Measurements from ENCODE around the gene GTSF1L.

GTSF1L gene

DNA sequence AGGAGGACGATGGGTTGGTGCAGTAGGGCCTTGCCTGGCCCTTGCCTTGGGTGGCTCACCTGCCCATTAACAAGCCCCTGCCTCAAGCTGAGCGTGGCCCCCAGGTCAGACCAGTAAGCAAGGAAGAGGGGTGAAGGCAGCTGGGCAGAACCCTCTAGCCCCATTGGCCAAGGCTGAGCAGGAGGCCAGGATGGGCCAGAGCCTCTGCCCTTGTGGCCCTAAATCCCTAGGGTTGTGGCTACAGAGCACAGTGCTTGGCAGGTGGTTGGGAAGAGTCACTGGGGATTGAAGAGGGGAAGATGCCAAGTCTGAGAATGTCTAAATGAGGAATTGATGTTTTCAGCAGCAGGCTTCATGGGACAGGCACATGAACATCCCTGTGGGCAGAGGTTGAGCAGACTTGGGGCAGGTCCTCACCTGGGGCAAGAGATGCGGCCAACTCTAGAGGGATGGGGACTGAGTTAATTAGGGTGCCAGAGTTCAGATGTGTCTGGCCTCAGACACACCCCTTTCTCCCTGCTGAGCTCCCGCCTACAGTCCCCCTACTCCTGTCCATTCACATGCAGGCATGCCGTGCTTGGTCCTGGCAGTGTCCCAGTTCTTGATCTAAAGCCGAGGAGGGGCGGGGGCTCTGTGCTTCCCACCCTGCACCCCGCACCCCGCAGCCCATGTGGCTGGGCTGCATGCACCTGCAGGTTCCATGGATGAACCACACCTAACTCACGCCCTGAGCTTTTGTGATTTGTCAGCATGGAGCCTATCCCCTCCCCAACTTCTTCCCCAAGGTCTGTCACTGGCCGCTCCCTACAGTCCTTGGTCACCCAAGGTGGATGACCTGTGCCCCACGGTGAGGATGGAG lies 9.8 kb downstream of the GTSF1L start:
- DNase-seq (ENCODE audit: low read depth in 2 of 2), result no peak

DNA sequence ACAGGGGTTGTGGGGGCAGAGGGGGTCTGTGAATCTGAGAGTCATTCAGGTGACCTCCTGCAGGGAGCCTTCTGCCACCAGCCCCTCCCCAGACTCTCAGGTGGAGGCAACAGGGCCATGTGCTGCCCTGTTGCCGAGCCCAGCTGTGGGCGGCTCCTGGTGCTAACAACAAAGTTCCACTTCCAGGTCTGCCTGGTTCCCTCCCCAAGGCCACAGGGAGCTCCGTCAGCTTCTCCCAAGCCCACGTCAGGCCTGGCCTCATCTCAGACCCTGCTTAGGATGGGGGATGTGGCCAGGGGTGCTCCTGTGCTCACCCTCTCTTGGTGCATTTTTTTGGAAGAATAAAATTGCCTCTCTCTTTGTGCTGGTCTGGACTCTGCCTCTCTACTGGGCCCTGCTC lies 10.7 kb downstream of the GTSF1L start:
- DNase-seq (ENCODE audit: low read depth in 2 of 2), result no peak

DNA sequence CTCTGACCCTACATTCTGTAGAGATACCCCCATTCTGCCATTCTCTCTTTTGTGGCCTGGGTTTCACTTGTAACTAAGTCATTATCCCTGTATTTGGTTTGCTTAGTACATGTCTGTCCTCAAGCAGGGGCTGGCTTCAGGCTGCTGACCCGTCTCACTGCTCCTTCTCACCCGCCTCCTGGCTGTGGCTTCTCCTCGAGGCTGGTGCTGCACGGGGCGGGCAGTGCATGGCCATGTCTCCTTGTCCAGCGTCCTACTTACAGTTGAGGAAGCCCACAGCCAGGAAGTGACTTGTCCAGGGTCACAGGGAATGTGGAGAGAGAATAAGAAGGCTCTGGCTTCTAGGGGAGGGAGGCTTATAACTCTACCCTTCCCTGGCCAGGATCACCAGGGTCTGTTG lies 11.3 kb downstream of the GTSF1L start:
- no peak for DNase-seq (ENCODE audit: low read depth in 2 of 2)

DNA sequence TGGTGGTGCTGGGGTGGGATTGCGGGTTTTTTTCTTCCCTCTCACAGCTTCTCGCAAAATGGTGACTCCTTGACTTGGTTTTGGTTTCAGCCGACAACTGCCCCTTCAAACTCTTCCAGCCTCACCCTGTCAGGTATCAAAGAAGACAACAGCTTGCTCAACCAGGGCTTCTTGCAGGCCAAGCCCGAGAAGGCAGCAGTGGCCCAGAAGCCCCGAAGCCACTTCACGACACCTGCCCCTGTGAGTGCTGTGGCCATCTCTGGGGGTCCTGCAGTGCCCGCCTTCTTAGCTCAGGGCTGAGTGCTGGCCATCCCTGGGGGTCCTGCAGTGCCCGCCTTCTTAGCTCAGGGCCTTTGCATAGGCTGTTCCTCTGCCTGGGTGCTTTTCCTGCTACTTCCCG lies 11.8 kb downstream of the GTSF1L start:
- DNase-seq (ENCODE audit: low read depth in 2 of 2), result no peak

DNA sequence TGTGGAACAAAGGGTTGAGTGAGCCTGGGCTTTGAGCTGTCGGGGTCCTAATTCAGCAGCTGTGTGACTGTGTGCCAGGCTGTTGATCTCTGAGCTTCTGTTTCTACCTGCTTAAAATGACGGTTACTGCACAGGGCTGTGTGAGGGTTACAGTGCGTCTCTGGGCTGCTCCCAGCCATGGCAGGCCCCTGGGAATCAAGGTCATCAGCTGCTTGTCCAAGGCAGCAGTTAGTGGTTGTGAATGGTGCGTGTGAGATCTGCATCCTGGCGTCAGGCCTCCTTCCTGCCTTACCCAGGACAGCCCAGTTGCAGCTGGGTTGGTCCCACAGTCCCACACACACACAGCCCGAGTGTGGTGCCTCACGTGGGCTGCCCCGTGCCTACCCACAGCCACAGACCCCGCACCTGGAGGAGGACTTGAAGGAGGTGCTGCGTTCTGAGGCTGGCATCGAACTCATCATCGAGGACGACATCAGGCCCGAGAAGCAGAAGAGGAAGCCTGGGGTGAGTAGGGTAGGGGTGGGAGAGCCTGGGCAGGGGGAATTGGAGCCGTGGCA lies 15.6 kb downstream of the GTSF1L start:
- no peak for DNase-seq (ENCODE audit: low read depth in 2 of 2)

DNA sequence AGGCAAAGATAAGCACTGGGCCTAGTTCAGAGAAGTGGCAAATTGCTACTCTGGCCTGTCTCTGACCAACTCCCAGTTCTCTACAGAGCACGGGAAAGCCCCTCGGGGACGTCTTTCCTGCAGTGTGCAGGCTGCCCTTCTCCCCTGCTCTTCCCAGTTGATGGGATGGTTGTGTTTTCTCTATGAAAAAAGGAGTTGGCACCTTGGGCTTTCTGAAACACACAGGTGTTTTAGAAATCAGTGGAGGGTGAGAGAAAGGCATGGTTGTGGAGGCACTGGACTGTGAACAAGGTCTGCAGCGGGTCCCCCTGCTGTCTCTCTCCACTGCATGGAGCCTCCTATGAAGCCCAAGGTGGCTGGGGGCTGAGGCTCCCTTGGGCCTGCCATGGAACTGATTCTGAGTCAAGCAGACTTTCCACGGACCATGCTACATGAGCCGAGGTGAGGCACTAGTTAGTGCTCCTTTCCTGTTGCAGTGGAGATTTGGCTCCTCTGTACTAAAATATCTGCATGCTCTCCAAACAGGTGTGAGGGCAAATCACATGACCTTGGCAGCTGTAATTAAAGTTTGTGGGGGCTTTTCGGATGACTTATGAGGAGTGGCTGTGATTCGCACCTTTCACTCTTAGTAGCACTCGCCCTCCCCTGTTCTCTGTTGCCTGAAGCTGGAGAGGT lies 16.3 kb downstream of the GTSF1L start:
- no peak for DNase-seq (ENCODE audit: low read depth in 2 of 2)

DNA sequence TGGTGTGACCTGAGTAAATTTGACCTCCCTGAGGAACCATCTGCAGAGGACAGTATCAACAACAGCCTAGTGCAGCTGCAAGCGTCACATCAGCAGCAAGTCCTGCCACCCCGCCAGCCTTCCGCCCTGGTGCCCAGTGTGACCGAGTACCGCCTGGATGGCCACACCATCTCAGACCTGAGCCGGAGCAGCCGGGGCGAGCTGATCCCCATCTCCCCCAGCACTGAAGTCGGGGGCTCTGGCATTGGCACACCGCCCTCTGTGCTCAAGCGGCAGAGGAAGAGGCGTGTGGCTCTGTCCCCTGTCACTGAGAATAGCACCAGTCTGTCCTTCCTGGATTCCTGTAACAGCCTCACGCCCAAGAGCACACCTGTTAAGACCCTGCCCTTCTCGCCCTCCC lies 24.3 kb downstream of the GTSF1L start:
- DNase-seq (ENCODE audit: low read depth in 2 of 2), result no peak

DNA sequence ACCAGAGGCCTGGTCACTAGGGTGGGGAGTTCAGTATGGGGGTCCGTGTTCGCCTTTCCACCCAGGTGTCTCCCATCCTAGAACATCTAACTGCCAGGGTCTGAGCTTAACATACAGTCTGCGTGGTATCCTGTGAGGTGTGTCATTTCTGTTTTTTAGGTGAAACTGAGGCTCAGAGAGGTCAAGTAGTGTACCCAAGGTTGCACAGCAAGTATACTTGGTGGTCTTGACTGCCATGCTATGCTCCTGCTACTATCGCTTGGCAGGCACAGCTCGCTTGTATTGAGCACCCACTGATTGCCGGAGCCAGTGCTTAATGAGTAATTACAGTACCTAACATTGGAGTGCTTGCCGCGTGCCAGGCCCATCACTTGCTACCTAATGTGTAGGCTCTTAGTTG lies 26.2 kb downstream of the GTSF1L start:
- no peak for DNase-seq (ENCODE audit: low read depth in 2 of 2)

DNA sequence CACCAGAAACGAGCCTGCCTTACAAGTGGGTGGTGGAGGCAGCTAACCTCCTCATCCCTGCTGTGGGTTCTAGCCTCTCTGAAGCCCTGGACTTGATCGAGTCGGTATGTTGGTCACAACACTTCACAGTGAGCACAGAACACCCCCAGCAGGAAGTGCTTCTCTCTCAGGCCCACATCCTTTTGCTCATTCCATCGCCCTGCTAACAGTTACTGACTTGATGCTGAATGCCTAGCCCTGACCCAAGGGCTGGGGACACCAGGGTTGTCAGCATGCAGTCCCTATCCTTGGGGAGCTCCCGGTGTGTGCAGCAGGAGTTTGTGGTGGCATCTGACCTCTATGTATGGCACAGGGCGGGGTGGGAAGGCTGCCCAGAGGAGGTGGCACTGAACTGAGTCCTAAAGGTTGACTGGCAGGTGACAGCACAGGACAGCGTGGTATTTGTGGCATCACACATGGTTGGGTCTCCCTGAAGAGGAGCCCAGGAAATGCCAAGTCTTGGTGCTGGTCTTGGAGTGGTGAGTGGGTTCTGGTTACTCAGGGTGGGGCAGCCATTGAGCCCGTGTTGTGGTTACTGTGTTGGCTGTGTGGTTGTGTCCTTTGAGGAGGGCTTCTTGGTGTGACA lies 26.7 kb downstream of the GTSF1L start:
- DNase-seq (ENCODE audit: low read depth in 2 of 2), result no peak

DNA sequence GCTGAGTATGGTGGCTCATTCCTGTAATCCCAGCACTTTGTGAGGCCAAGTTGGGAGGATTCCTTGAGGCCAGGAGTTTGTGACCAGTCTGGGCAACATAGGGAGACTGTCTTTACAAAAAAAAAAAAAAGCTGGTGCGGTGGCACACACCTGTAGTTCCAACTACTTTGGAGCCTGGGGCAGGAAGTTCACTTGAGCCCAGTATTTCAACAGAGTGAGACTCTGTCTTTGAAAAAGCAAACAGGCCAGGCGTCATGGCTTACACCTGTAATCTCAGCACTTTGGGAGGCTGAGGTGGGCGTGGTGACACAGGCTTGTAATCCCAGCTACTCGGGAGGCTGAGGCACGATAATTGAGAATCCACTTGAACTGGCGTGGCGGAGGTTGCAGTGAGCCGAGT lies 31.2 kb downstream of the GTSF1L start:
- no peak for DNase-seq (ENCODE audit: low read depth in 2 of 2)

DNA sequence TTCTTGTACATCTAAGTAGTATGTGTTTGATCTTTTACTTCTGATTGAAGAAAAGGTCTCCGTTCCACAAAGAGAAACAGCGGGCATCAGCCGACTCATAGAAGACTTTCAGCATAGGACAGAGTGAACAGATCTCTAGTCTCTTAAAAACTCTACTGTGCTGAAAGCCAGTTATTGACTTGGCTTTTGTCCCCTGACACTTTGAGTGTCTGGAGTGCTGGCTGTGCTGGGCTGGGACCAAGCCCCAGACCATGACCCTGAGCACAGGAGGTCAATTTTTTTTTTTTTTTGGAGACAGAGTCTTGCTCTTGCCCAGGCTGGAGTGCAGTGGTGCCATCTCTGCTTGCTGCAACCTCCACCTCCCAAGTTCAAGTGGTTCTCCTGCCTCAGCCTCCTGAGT lies 32.0 kb downstream of the GTSF1L start:
- no peak for DNase-seq (ENCODE audit: low read depth in 2 of 2)

DNA sequence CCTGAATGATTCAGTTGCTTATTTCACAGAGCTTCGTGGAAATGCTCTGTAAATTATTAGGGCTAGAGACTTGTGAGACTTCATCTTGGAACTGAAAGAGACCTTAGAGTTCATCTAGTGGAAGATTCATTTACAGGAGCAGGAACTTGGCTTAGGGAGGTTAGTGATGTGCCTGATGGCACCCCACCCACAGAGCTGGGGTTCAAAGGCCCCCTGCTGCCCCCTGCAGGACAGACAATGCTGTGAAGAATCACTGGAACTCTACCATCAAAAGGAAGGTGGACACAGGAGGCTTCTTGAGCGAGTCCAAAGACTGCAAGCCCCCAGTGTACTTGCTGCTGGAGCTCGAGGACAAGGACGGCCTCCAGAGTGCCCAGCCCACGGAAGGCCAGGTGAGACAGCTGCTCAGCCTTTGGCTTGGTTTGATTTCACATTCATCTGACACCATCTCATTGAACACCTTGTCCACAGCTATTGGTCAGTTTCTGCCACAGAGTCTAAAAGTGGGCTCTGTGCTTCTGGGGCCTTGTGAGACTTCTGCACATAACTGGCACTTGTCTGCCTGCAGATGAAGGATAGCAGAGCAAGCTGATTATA lies 34.8 kb downstream of the GTSF1L start:
- peak; percentile 41 to 56 for DNase-seq (ENCODE audit: low read depth in 2 of 2)

DNA sequence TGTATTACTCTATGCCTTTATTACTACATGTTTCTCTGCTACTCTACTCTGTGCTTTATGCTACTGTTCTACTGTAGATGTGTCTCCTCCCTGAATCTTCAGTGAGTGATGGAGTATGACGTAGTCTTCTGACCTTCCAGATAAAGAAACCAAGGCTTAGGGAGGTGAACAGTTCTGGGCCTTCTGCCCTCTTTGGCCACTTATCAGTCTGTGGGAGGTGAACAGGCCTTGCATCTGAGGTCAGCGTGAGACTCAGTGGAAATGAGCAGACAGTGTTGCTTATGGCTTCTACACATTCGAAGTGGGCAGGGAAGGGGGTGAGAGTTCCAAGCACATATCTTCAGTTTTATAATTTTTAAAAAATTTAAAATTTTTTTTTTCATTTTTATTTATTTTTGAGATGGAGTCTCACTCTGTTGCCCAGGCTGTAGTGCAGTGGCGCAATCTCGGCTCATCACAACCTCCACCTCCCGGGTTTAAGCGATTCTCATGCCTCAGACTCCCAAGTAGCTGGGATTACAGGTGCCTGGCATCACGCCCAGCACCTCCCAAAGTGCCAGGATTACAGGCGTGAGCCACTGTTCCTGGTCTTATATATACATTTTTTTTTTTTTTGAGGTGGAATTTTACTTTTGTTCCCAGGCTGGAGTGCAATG lies 35.7 kb downstream of the GTSF1L start:
- no peak for DNase-seq (ENCODE audit: low read depth in 2 of 2)

DNA sequence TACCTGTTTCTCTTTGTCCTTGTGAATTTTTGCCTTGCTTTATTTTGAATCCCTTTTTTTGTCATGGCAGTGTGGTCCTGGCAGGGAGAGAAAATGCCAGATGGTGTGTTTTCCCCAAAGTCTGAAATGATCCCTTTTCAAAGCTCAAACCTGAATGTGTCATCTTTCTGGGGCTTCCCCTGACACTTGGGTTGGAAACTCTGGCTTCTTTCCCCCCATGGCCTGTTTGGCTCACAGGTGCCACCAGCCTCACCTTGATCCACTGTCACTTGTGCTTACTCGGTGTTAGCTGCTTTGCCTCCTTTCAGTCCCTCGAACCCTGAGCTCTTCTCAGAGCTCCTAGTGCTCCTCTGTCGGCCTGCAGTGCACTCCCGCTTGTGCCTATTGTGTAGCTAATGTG lies 37.6 kb downstream of the GTSF1L start:
- DNase-seq (ENCODE audit: low read depth in 2 of 2), result no peak

DNA sequence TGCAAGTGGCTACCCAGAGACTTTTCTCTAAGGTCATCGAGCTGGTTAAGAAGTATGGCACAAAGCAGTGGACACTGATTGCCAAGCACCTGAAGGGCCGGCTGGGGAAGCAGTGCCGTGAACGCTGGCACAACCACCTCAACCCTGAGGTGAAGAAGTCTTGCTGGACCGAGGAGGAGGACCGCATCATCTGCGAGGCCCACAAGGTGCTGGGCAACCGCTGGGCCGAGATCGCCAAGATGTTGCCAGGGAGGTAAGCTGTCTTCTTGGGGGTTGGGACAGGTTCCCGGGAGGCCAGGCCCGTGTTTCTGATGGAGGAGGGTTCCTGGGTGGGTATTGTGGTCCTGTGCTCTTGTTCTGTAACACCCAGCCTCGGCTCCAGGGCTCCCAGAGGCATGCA lies 40.0 kb downstream of the GTSF1L start:
- DNase-seq (ENCODE audit: low read depth in 2 of 2), result no peak

DNA sequence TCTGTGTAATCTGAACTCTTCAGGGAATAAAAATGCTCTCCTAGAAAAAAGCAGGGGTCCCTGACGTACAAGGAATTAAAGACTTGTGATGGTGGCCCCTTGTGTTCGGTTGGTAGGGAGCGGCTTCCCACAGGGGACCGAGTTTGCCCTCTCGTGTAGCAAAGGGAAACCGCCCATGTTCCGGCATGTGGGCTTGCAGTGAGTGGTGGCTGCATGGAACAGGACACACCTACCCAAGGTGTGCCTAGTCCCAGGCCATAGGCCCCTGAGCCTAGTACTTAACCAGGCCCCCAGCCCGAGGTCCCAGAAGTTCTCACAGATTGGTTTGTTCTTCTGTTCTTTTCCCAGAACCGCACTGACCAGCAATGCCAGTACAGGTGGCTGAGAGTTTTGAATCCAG lies 44.4 kb downstream of the GTSF1L start:
- no peak for DNase-seq (ENCODE audit: low read depth in 2 of 2)

DNA sequence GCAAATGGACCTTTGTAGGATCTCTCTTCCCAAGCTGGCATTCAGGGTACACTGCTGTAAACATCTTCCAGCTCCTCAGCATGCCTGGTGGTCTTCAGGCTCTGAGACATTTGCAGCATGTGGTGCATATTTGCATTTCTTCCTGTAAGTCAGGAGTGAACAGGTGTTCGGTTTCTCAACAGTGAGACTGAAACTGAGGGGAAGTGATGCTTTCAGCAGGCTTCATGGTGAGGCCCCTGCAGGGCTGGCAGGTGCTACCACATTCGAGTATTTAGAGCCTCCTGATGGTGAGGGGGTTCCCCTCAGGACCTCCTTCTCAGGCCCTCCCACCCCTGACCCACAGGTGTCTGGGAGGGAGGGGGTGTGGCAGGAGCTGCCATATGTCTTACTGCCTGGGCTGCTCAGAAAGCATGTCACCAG lies 44.8 kb downstream of the GTSF1L start:
- no peak for DNase-seq (ENCODE audit: low read depth in 2 of 2)

DNA sequence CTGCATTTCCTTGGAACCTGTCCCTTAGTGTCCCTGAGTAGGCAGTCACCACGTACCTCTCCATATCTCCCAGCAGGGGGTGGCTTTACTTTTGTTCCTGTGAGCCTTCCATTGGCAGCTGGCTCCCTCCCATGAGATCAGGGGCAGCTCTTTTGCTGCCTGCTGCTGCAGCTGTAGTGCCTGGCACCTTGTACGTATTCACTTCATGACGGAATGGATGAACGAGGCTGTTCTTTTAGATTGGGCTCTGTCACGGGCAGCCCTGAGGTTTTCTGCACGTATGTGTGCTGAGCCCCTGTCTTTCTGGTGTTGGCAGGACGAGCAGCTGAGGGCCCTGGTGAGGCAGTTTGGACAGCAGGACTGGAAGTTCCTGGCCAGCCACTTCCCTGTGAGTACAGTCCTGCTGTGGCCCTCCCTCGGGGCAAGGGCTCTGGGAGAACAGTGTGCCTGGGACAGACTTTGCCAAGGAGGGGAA lies 45.3 kb downstream of the GTSF1L start:
- no peak for DNase-seq (ENCODE audit: low read depth in 2 of 2)

DNA sequence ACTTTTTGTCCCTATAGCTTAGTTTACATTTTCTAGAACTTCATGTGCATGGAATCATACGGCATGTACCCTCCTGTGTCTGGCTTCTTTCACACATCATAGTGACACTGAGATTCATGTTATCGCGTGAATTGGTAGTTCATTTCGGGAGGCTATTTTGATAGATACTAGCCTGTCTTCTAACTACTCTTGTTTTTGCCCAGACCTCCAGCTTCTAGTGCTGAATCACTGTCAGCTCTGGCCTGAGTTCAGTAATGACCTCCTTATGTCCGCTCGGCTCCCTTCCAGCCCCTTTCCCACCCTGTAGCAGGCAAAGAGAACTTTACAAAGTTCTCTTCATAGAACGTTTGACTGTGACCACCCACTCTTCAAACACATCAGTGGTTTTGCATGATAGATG lies 45.8 kb downstream of the GTSF1L start:
- DNase-seq (ENCODE audit: low read depth in 2 of 2), result no peak

DNA sequence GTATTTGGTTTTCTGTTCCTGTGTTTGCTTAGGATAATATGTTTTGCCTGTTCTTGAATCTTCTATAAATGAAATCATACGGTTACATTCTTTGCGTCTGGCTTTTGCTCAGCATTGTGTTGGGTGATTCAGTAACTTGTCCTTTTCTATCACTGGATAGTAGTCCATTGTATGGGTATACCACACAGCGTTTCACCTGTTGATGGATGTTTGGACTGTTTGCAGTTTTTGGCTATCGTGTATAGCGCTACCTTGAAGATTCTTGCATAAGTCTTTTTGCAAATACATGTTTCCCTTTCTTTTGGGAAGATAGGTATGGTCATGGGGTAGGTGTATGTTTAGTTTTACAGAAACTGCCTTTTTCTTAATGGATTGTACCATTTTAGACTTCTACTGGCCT lies 50.4 kb downstream of the GTSF1L start:
- no peak for DNase-seq (ENCODE audit: low read depth in 2 of 2)
